ENCODE data around the gene KRT32. TPM values are rescaled to one million over a fixed set of nuclear protein-coding genes. Genes with fewer than 3 reads are reported as not detected.

Gene KRT32
- total and polyA plus RNA-seq, 8 donors = 1.9 TPM; not detected in 7

GRCh38 chr17:41444640-41445039 lies 22.5 kb downstream of the KRT32 start:
- no peaks in the 10 kb centered on the region for H3K9me3 ChIP-seq
- H3K27me3 ChIP-seq = peaks cover 0 to 11% (median 0%) of the 10 kb centered on the region in 3 donors
- H3K4me3 ChIP-seq = no peak overlapping the region
- H3K4me1 ChIP-seq = no peaks in the 10 kb centered on the region
- no peak for DNase-seq
- no peaks in the 10 kb centered on the region for H3K36me3 ChIP-seq
- H3K27ac ChIP-seq = no peak overlapping the region
- TF ChIP-seq EP300 (IDR thresholded peaks at IDR 0.05) = no peak
- TF ChIP-seq CTCF (IDR thresholded peaks at IDR 0.05) = no peak
- intact Hi-C loops (cut with DNase I; ENCODE audit: low total_unique reads) = no loop called here
- WGBS, 5 donors = 56 to 71% (median 61%) methylated on average over 3 of the region's 3 CpGs

- TF ChIP-seq POLR2A (IDR thresholded peaks at IDR 0.05) (no peak), EP300 (IDR thresholded peaks at IDR 0.05) (no peak), CTCF (IDR thresholded peaks at IDR 0.05) (no peak), POLR2AphosphoS5 (IDR thresholded peaks at IDR 0.05) (no peak)
- no peak overlapping the region for H3K27ac ChIP-seq
- intact Hi-C loops (cut with DNase I; ENCODE audit: low total_unique reads) = no loop called here
- H3K27me3 ChIP-seq = peaks cover 0 to 11% (median 0%) of the 10 kb centered on the region in 3 donors
- no peaks in the 10 kb centered on the region for H3K9me3 ChIP-seq
- no peaks in the 10 kb centered on the region for H3K4me1 ChIP-seq
- 60 to 76% (median 69%) methylated on average over 1 of the region's 1 CpG for WGBS, 5 donors
- H3K36me3 ChIP-seq = no peaks in the 10 kb centered on the region
- no peak overlapping the region for H3K4me3 ChIP-seq
- DNase-seq = no peak
Measured at GRCh38 chr17:41444186-41444585, 23.0 kb downstream of the KRT32 start.

DNA sequence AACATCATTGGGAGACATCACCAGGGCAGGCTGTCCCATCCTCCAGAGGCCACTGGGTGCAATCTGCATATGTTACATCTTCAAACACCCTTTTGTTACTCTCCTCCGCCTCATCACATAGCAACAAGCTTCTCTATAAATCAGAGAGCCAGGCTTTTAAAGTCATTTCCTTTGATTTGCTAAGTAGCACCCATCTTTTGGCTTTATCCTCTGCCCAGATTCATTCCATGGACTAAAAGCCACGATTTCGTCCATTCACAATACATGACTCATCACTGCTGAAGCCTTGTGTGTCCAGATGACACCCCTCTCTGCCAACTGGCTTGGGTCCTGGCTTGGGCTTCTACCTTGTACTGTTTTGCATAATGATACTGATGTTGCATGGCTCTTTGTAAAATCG lies 24.4 kb downstream of the KRT32 start:
- Histone ChIP-seq H3K36me3 (no peaks in the 10 kb centered on the region), H3K27me3 (peaks cover 0 to 11% (median 0%) of the 10 kb centered on the region in 3 donors), H3K4me3 (no peak overlapping the region), H3K9me3 (no peaks in the 10 kb centered on the region), H3K27ac (no peak overlapping the region), H3K4me1 (no peaks in the 10 kb centered on the region)
- intact Hi-C loops (cut with DNase I; ENCODE audit: low total_unique reads) = no loop called here
- TF ChIP-seq POLR2A (IDR thresholded peaks at IDR 0.05) (no peak), CTCF (IDR thresholded peaks at IDR 0.05) (no peak), EP300 (IDR thresholded peaks at IDR 0.05) (no peak), POLR2AphosphoS5 (IDR thresholded peaks at IDR 0.05) (no peak)
- 74 to 90% (median 86%) methylated on average over 4 of the region's 4 CpGs for WGBS, 5 donors
- DNase-seq = no peak

- H3K27ac ChIP-seq = no peak within 1 kb of the TSS
- intact Hi-C loops (cut with DNase I; ENCODE audit: low total_unique reads) = no loop called here
- no peaks in the 10 kb centered on the region for H3K9me3 ChIP-seq
- H3K4me3 ChIP-seq = no peak within 1 kb of the TSS
- DNase-seq = no peak
- peaks cover 0 to 11% (median 0%) of the 10 kb centered on the region in 3 donors for H3K27me3 ChIP-seq
- H3K4me1 ChIP-seq = no peaks in the 10 kb centered on the region
- TF ChIP-seq POLR2AphosphoS5 (IDR thresholded peaks at IDR 0.05) (no peak), POLR2A (IDR thresholded peaks at IDR 0.05) (no peak), CTCF (IDR thresholded peaks at IDR 0.05) (no peak), EP300 (IDR thresholded peaks at IDR 0.05) (no peak)
- no peaks in the 10 kb centered on the region for H3K36me3 ChIP-seq
- 91 to 97% (median 94%) methylated on average over 6 to 10 of the region's 10 CpGs for WGBS, 5 donors
Measured at GRCh38 chr17:41440531-41441033, 26.6 kb downstream of the KRT32 start, which contains the start of gene KRT38. Gene KRT38, minus strand, starts transcription at chr17:41440983. Its CDS starts 62 bp downstream, at chr17:41440921.
